Activated CD4-positive, alpha-beta T cell treated with anti-CD3 and anti-CD28 coated beads, Interleukin-2, amount 50 U/mL, for 1 hour (primary cell): ENCODE measurements around the gene CAPRIN2.
A peak's percentile ranks its signal among the peaks of the same experiment; 100 is the strongest.

Experiments used
- DNase-seq: peaks from one replicate; pipeline ENCODE4 v3.0.0-alpha.2; 2020

The CAPRIN2 gene

GRCh38 chr12:30754750-30755394 is at the start of gene CAPRIN2:
Gene CAPRIN2, minus strand, starts transcription at chr12:30754951. Its CDS starts 1,431 bp downstream, at chr12:30753520.
- peak; percentile 93 for DNase-seq

- DNase-seq, result no peak
Observed at GRCh38 chr12:30797689-30798088, 42.9 kb upstream of the CAPRIN2 start.

GRCh38 chr12:30796891-30797371 is 42.2 kb upstream of the CAPRIN2 start:
- DNase-seq, result no peak

- DNase-seq, result no peak
Observed at GRCh38 chr12:30796313-30796780, 41.6 kb upstream of the CAPRIN2 start.

- DNase-seq, result peak; percentile 17
Observed at GRCh38 chr12:30795410-30796312, 40.9 kb upstream of the CAPRIN2 start.

- no peak for DNase-seq
Observed at GRCh38 chr12:30794591-30795409, 40.0 kb upstream of the CAPRIN2 start.

GRCh38 chr12:30794020-30794419 is 39.3 kb upstream of the CAPRIN2 start:
- DNase-seq, result no peak

- no peak for DNase-seq
Observed at GRCh38 chr12:30792648-30793499, 38.1 kb upstream of the CAPRIN2 start.

- no peak for DNase-seq
Observed at GRCh38 chr12:30792085-30792484, 37.3 kb upstream of the CAPRIN2 start.

- DNase-seq, result no peak
Observed at GRCh38 chr12:30788754-30789153, 34.0 kb upstream of the CAPRIN2 start.

- no peak for DNase-seq
Observed at GRCh38 chr12:30785630-30786029, 30.9 kb upstream of the CAPRIN2 start.

- DNase-seq, result no peak
Observed at GRCh38 chr12:30784508-30784907, 29.8 kb upstream of the CAPRIN2 start.

- DNase-seq, result no peak
Observed at GRCh38 chr12:30783946-30784345, 29.2 kb upstream of the CAPRIN2 start.

GRCh38 chr12:30782316-30783173 is 27.8 kb upstream of the CAPRIN2 start:
- DNase-seq, result no peak

- DNase-seq, result no peak
Observed at GRCh38 chr12:30779578-30779977, 24.8 kb upstream of the CAPRIN2 start.

- DNase-seq, result no peak
Observed at GRCh38 chr12:30779178-30779577, 24.4 kb upstream of the CAPRIN2 start.

- no peak for DNase-seq
Observed at GRCh38 chr12:30774599-30774998, 19.8 kb upstream of the CAPRIN2 start.

GRCh38 chr12:30769802-30770201 is 15.1 kb upstream of the CAPRIN2 start:
- DNase-seq, result no peak

- no peak for DNase-seq
Observed at GRCh38 chr12:30764251-30764650, 9.5 kb upstream of the CAPRIN2 start.

- DNase-seq, result no peak
Observed at GRCh38 chr12:30763053-30763452, 8.3 kb upstream of the CAPRIN2 start.

- DNase-seq, result no peak
Observed at GRCh38 chr12:30761730-30762129, 7.0 kb upstream of the CAPRIN2 start.
